Activated CD8-positive, alpha-beta T cell treated with anti-CD3 and anti-CD28 coated beads for 36 hours (primary cell): Measurements from ENCODE around the gene TNRC6C. TPM values are rescaled to one million over a fixed set of nuclear protein-coding genes. Genes with fewer than 3 reads are reported as not detected.

Source experiments
- ATAC-seq: fragments of 200-7000 bp; cut with Tn5 transposase; one replicate; pipeline ENCODE4 v1.10.0; 2021; ENCODE audit warnings: mild to moderate bottlenecking, moderate library complexity
- CTCF ChIA-PET: fragments of 350-600 bp; sonication (Branson Sonifier 250); formaldehyde crosslinking; loops from one replicate; lab custom pipeline; 2021; ENCODE audit warnings: antibody characterized with exemption; lab: Charles Lee
- POLR2A ChIA-PET: fragments of 350-600 bp; sonication (Branson Sonifier 250); formaldehyde crosslinking; loops from one replicate; lab custom pipeline; 2021; ENCODE audit warnings: antibody characterized with exemption; lab: Charles Lee
- DNase-seq: peaks from one replicate; pipeline ENCODE4 v3.0.0-alpha.2; 2020
- H3K27ac Mint-ChIP-seq: one replicate; pipeline ENCODE4 v1.8.0; 2021; ENCODE audit warnings: mild to moderate bottlenecking, mixed read lengths
- H3K27me3 Mint-ChIP-seq: one replicate; pipeline ENCODE4 v1.8.0; 2021; ENCODE audit warnings: mixed read lengths
- H3K36me3 Mint-ChIP-seq: one replicate; pipeline ENCODE4 v1.8.0; 2021; ENCODE audit warnings: low read depth, mixed read lengths
- H3K4me1 Mint-ChIP-seq: one replicate; pipeline ENCODE4 v1.8.0; 2021; ENCODE audit warnings: low read depth, mixed read lengths
- H3K4me3 Mint-ChIP-seq: one replicate; pipeline ENCODE4 v1.8.0; 2021; ENCODE audit warnings: mild to moderate bottlenecking, moderate library complexity, mixed read lengths
- H3K9me3 Mint-ChIP-seq: one replicate; pipeline ENCODE4 v1.8.0; 2021; ENCODE audit warnings: mixed read lengths
- intact Hi-C: fragments of 100-400 bp; cut with micrococcal nuclease; formaldehyde crosslinking; loops from one replicate; pipeline ENCODE4 v1.10.0; 2022
- total RNA-seq, 2 experiments: library from RNA; stranded (reverse); gene quantifications; one replicate each; pipeline ENCODE4 v1.2.3, GENCODE V29; 2021
- TF ChIP-seq, protein P1 (sequence below): fragments of 200-600 bp; IDR thresholded peaks from one replicate; pipeline ENCODE4 v1.8.0; 2022; ENCODE audit warnings: antibody characterized with exemption, mild to moderate bottlenecking

Gene TNRC6C
- total RNA-seq, 2 experiments from 2014 or later, result 26.4 to 26.6 TPM

DNA sequence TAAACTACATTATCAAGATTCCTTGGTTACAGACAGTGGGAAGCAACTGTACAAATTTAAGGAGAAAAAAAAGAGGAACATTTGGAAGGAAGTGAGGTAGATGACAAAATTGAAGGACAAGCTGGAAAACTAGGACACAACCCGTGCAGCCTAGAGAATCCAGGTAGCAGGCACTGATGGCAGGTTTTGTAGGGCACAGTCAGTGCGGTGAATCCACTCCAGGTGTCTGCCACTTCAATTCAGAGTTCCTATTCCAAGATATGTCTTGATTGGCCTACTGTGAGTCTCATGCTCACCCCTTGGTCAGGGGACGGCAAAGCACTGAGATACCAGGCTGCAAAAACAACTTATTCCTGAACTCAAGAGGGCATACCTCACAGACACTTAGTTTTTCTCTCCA lies 37.8 kb downstream of the TNRC6C start:
- POLR2A ChIA-PET, result interaction anchor here (0.7 kb wide), 1 partner anchor 9 kb away, joined by 3 read pairs; no protein-coding TSS in a partner anchor
- Mint-ChIP-seq H3K9me3 (no peaks in the 10 kb centered on the region), H3K4me1 (peaks cover 58% of the 10 kb centered on the region), H3K27ac (no peak overlapping the region), H3K27me3 (no peaks in the 10 kb centered on the region), H3K4me3 (no peak overlapping the region), H3K36me3 (peaks cover 7% of the 10 kb centered on the region)
- no peak for DNase-seq
- intact Hi-C loops, result no loop called here
- TF ChIP-seq, protein P1, sequence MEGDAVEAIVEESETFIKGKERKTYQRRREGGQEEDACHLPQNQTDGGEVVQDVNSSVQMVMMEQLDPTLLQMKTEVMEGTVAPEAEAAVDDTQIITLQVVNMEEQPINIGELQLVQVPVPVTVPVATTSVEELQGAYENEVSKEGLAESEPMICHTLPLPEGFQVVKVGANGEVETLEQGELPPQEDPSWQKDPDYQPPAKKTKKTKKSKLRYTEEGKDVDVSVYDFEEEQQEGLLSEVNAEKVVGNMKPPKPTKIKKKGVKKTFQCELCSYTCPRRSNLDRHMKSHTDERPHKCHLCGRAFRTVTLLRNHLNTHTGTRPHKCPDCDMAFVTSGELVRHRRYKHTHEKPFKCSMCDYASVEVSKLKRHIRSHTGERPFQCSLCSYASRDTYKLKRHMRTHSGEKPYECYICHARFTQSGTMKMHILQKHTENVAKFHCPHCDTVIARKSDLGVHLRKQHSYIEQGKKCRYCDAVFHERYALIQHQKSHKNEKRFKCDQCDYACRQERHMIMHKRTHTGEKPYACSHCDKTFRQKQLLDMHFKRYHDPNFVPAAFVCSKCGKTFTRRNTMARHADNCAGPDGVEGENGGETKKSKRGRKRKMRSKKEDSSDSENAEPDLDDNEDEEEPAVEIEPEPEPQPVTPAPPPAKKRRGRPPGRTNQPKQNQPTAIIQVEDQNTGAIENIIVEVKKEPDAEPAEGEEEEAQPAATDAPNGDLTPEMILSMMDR, result no peak
- no peak for ATAC-seq
- CTCF ChIA-PET, result no interaction called here

DNA sequence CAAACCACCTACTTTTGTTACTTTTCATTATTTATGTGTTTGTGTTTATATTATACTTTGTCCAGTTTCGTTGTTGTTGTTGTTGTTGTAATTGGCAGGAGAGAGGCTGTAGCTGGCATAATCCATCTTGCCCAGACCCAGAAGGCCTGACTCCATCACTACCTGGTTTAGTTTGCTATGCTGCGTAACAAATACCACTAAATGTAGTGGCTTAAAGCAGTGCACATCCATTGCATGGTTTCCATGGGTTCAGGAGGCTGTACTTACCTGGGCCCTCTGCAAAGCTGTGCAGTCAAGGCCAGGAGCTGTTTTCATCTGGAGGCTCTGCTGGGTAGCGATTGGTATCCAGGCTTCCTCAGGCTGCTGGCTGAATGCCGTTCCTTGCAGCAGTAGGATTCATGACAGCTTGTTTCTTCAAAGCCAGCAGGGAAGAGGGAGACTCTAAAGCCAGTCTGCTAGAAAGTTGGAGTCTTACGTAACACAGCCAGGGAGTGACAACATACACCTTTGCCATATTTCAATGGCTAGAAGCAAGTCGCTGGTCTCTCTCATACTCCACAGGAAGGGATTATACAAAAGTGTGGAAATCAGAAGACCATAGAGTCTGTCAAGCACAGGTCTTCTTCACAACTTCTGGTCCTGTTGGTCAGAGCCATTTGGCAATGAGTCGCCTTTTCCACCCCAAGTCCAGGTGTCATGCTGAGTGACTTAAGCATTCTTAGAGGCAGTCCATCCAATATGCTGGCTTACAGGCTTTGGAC lies 41.1 kb downstream of the TNRC6C start:
- peak; percentile 55 for DNase-seq
- peaks cover 7% of the 10 kb centered on the region for H3K36me3 Mint-ChIP-seq
- ChIA-PET POLR2A (interaction anchor here (0.7 to 0.8 kb wide), 2 partner anchors 18 to 268 kb away, joined by 3 read pairs; no protein-coding TSS in a partner anchor), CTCF (interaction anchor here (0.8 to 1.3 kb wide), 4 partner anchors 14 to 457 kb away, joined by 3 to 5 read pairs (median 3); no protein-coding TSS in a partner anchor)
- intact Hi-C loops, result loop anchor here (10.0 kb wide), 1 partner anchor 115 kb away; no protein-coding TSS in a partner anchor
- no peak overlapping the region for H3K4me3 Mint-ChIP-seq
- H3K27me3 Mint-ChIP-seq, result no peaks in the 10 kb centered on the region
- peak; percentile 68 for ATAC-seq
- H3K9me3 Mint-ChIP-seq, result no peaks in the 10 kb centered on the region
- peaks cover 69% of the 10 kb centered on the region for H3K4me1 Mint-ChIP-seq
- TF ChIP-seq, protein P1, result no peak
- H3K27ac Mint-ChIP-seq, result no peak overlapping the region

DNA sequence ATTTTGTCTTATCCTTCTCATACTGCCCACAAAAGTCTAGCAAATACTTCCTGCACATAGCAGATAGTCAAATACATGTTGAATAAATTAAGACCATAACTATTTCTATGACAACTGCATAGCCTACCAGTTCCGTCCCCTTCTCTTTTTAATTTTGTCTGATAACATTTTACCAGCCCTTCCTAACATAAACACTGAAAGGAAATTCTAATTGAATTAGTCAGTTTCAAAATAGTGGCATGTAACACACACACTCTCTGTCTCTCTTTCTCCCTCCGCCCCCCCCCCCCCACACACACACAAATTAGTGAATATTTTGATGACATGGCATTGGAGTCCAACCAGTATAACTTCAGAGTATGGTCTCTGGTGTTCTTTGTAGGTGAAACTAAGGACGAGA lies 41.8 kb downstream of the TNRC6C start:
- Mint-ChIP-seq H3K9me3 (no peaks in the 10 kb centered on the region), H3K4me1 (peaks cover 69% of the 10 kb centered on the region), H3K27ac (no peak overlapping the region), H3K36me3 (peaks cover 8% of the 10 kb centered on the region), H3K27me3 (no peaks in the 10 kb centered on the region), H3K4me3 (no peak overlapping the region)
- no peak for DNase-seq
- intact Hi-C loops, result loop anchor here (10.0 kb wide), 1 partner anchor 116 kb away; no protein-coding TSS in a partner anchor
- POLR2A ChIA-PET, result no interaction called here
- TF ChIP-seq, protein P1, result no peak
- CTCF ChIA-PET, result no interaction called here
- peak; percentile 17 for ATAC-seq

DNA sequence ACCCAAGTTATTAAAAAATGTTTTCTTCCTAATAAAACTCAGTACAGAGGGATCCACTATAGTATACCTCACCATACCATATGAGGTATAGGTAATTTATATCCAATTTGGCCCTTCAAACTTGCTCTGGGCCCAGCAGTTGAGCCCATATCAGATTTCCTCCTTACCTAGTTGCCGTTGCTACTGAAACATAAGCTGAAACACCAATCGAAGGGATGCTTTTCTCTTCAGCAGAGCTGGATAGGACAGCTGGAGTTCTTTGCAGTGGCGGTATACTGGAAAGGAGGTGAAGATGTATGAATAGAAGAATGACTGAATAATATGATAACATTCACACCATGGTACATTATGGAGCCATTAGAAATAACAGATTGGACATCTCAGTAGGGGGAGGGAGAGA lies 42.7 kb downstream of the TNRC6C start:
- no peak for DNase-seq
- no peaks in the 10 kb centered on the region for H3K9me3 Mint-ChIP-seq
- POLR2A ChIA-PET, result no interaction called here
- H3K27ac Mint-ChIP-seq, result no peak overlapping the region
- TF ChIP-seq, protein P1, result no peak
- H3K4me3 Mint-ChIP-seq, result no peak overlapping the region
- no peak for ATAC-seq
- peaks cover 75% of the 10 kb centered on the region for H3K4me1 Mint-ChIP-seq
- intact Hi-C loops, result loop anchor here (10.0 kb wide), 1 partner anchor 116 kb away; no protein-coding TSS in a partner anchor
- no peaks in the 10 kb centered on the region for H3K27me3 Mint-ChIP-seq
- H3K36me3 Mint-ChIP-seq, result peaks cover 13% of the 10 kb centered on the region
- CTCF ChIA-PET, result interaction anchor here (1.0 to 2.4 kb wide), 2 partner anchors 13 to 29 kb away, joined by 3 to 20 read pairs; no protein-coding TSS in a partner anchor

DNA sequence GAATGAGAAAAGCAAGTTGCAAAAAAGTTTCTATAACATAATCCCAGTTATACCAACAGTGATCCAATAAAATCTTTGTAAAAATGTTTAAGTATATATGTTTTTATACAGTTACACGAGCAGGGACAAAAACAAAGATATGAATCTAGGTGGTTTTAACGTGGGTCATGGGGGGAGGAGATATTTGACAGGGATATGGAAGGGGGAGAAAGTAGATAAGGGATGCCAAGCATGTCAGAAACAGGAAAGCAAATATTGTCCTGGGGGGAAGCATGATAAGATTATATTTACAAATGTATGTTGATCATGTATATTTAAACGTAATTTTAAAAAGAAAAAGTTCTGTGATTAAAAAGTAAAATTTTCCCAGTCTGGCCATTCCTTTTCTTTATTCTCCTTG lies 43.1 kb downstream of the TNRC6C start:
- H3K36me3 Mint-ChIP-seq, result peaks cover 16% of the 10 kb centered on the region
- H3K4me1 Mint-ChIP-seq, result peaks cover 75% of the 10 kb centered on the region
- CTCF ChIA-PET, result interaction anchor here (1.0 to 2.4 kb wide), 2 partner anchors 12 to 30 kb away, joined by 3 to 20 read pairs; no protein-coding TSS in a partner anchor

More for the DNA sequence above, 43.1 kb downstream of the TNRC6C start:
- H3K4me3 Mint-ChIP-seq, result no peak overlapping the region
- POLR2A ChIA-PET, result no interaction called here
- TF ChIP-seq, protein P1, result no peak
- no peak overlapping the region for H3K27ac Mint-ChIP-seq
- ATAC-seq (no peak), DNase-seq (no peak)
- intact Hi-C loops, result loop anchor here (10.0 kb wide), 1 partner anchor 117 kb away; no protein-coding TSS in a partner anchor
- no peaks in the 10 kb centered on the region for H3K9me3 Mint-ChIP-seq
- no peaks in the 10 kb centered on the region for H3K27me3 Mint-ChIP-seq
